Lower leg skin (tissue), 3 donors: Measurements from ENCODE around the gene PCSK6.

ENCODE experiments used
- POLR2A ChIP-seq, 2 donors: fragments of 450-650 bp; IDR thresholded peaks; one replicate each; pipeline ENCODE4 v1.6.1; 2016 to 2017; ENCODE audit warnings: antibody characterized with exemption in 2 of 2, mild to moderate bottlenecking in 1 of 2, moderate library complexity in 1 of 2
- TF ChIP-seq, protein P1 (sequence below), 3 donors: fragments of 450-650 bp; IDR thresholded peaks; one replicate each; pipeline ENCODE4 v1.5.1; 2016; ENCODE audit warnings: antibody characterized with exemption in 3 of 3, mild to moderate bottlenecking in 3 of 3, moderate library complexity in 2 of 3

GRCh38 chr15:101372960-101373525 lies 116.5 kb downstream of the PCSK6 start:
- TF ChIP-seq, protein P1, sequence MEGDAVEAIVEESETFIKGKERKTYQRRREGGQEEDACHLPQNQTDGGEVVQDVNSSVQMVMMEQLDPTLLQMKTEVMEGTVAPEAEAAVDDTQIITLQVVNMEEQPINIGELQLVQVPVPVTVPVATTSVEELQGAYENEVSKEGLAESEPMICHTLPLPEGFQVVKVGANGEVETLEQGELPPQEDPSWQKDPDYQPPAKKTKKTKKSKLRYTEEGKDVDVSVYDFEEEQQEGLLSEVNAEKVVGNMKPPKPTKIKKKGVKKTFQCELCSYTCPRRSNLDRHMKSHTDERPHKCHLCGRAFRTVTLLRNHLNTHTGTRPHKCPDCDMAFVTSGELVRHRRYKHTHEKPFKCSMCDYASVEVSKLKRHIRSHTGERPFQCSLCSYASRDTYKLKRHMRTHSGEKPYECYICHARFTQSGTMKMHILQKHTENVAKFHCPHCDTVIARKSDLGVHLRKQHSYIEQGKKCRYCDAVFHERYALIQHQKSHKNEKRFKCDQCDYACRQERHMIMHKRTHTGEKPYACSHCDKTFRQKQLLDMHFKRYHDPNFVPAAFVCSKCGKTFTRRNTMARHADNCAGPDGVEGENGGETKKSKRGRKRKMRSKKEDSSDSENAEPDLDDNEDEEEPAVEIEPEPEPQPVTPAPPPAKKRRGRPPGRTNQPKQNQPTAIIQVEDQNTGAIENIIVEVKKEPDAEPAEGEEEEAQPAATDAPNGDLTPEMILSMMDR (IDR thresholded peaks at IDR 0.05), result no peak
- TF ChIP-seq POLR2A (IDR thresholded peaks at IDR 0.05), result no peak
